Measurements from ENCODE around the gene PAM16.

- TF ChIP-seq YY1 (IDR thresholded peaks at IDR 0.05; ENCODE audit: insufficient read depth, insufficient read length) (no peak), ZNF274 (IDR thresholded peaks at IDR 0.05; ENCODE audit: low read depth, low read length) (no peak), SUZ12 (IDR thresholded peaks at IDR 0.05; ENCODE audit: extremely low read depth, insufficient read depth, insufficient read length) (no peak)
Observed at GRCh38 chr16:4361944-4362311, 10.8 kb upstream of the PAM16 start.

Data from NT2/D1 (cell line).